SK-N-MC (cell line): ENCODE results near the gene BEND2.

Experiments
- EZH2 ChIP-seq: fragments of 200-600 bp; sonication (generic); IDR thresholded peaks from one replicate; pipeline ENCODE4 v1.6.1; 2017; ENCODE audit warnings: antibody characterized with exemption
- FOXP2 ChIP-seq: optimal IDR thresholded peaks from 2 replicates; pipeline ENCODE3; 2011; ENCODE audit warnings: mild to moderate bottlenecking, moderate library complexity; ENCODE audit not compliant: insufficient read depth; ENCODE audit errors: extremely low read length, control extremely low read depth
- POLR2AphosphoS5 ChIP-seq: IDR thresholded peaks from 2 replicates; pipeline ENCODE4 v1.6.1; 2012; ENCODE audit warnings: mild to moderate bottlenecking, low read depth, low read length, borderline replicate concordance

GRCh38 chrX:18206657-18207056 lies 14.0 kb downstream of the BEND2 start:
- TF ChIP-seq EZH2 (no peak), POLR2AphosphoS5 (no peak), FOXP2 (no peak)
